A549 (cell line): ENCODE results near the gene RTBDN.

Source experiments
- CTCF ChIP-seq: fragments of >200 bp; sonication (Bioruptor Twin); formaldehyde crosslinking; IDR thresholded peaks from 3 replicates; pipeline ENCODE4 v1.5.1; 2016
- EP300 ChIP-seq, 2 experiments: fragments of >200 bp; sonication (Bioruptor Twin); formaldehyde crosslinking; IDR thresholded peaks; 2 replicates in 1 of 2; 3 replicates in 1 of 2; pipeline ENCODE4 v1.6.1; 2016 to 2017
- HDAC2 ChIP-seq: fragments of 200-600 bp; sonication (generic); IDR thresholded peaks from 2 replicates; pipeline ENCODE4 v1.6.1; 2016
- HOXA7 ChIP-seq: fragments of 250-450 bp; sonication (Bioruptor Pico); IDR thresholded peaks from 2 replicates; pipeline ENCODE4 v1.5.0; 2020; ENCODE audit warnings: mild to moderate bottlenecking, moderate library complexity
- KDM1A ChIP-seq: fragments of 200-600 bp; sonication (generic); IDR thresholded peaks from 2 replicates; pipeline ENCODE4 v1.6.1; 2016; ENCODE audit warnings: low read depth, mild to moderate bottlenecking
- MAFK ChIP-seq: fragments of 450-650 bp; IDR thresholded peaks from 2 replicates; pipeline ENCODE4 v1.6.1; 2014; ENCODE audit not compliant: partially characterized antibody
- NR3C1 ChIP-seq: fragments of >200 bp; sonication (Bioruptor Twin); formaldehyde crosslinking; IDR thresholded peaks from 3 replicates; pipeline ENCODE4 v1.6.1; 2017
- POLR2A ChIP-seq: IDR thresholded peaks from 2 replicates; pipeline ENCODE4 v1.6.1; 2012; ENCODE audit warnings: mild to moderate bottlenecking, low read length
- RAD21 ChIP-seq, 2 experiments: fragments of >200 bp in 1 of 2; sonication (Bioruptor Twin) in 1 of 2; formaldehyde crosslinking in 1 of 2; IDR thresholded peaks in 1 of 2; conservative IDR thresholded peaks in 1 of 2; 2 replicates in 1 of 2; 3 replicates in 1 of 2; pipeline ENCODE4 v1.6.1; 2012 to 2018; ENCODE audit warnings: inconsistent platforms in 1 of 2
- REST ChIP-seq: fragments of 200-600 bp; sonication (generic); IDR thresholded peaks from 2 replicates; pipeline ENCODE4 v1.6.1; 2016; ENCODE audit warnings: antibody characterized with exemption, mild to moderate bottlenecking, moderate library complexity
- RFX5 ChIP-seq: fragments of 450-650 bp; IDR thresholded peaks from 2 replicates; pipeline ENCODE4 v1.7.1; 2014; ENCODE audit warnings: antibody characterized with exemption, mild to moderate bottlenecking, moderate library complexity
- SREBF2 ChIP-seq: fragments of 450-650 bp; IDR thresholded peaks from 2 replicates; pipeline ENCODE4 v1.6.1; 2014; ENCODE audit warnings: mild to moderate bottlenecking, moderate library complexity
- ZSCAN20 ChIP-seq: fragments of 250-450 bp; sonication (Bioruptor Pico); IDR thresholded peaks from 2 replicates; pipeline ENCODE4 v1.8.0; 2022; ENCODE audit warnings: mild to moderate bottlenecking, moderate library complexity

DNA sequence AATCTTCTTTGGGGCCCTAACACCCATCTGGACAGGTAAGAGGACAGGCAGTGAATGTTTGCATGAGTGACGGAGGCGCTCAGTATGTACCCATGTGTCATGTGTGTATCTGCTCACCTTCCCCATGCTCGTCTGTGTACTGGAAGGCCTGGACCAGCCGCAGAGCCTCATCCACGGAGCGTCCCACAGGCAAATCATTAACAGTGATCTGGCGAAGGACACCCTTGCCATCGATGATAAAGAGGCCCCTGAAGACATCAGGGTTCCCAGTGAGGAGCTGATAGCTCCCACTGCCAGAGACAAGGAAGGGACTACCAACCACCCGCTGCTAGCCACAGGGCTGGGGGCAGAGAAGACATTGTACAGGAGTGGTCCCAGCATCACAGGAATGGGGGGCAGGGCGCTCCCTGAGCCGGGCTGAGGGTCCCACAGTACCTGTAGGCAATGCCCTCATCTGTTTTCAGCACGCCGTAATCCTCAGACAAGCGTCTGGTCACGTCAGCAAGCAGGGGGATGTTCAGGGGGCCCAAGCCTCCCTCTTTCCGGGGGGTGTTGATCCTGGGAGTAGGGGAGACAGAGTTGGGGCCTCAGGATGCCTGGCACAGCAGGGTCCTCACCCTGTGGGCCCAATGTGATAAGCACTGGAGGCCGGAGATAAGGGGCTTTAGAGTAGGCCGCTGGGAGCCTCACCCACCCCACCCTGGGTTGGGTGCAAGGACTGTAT lies 34.5 kb downstream of the RTBDN start:
- TF ChIP-seq CTCF (no peak), RAD21 (conservative IDR thresholded peaks at IDR 0.05 in 1 of 2, IDR thresholded peaks at IDR 0.05 in 1 of 2) (no peak), EP300 (IDR thresholded peaks at IDR 0.05) (no peak), SREBF2 (no peak), HDAC2 (no peak), REST (no peak), ZSCAN20 (CRISPR knock-in tag) (no peak), HOXA7 (CRISPR knock-in tag) (no peak), KDM1A (no peak), RFX5 (no peak), MAFK (no peak), NR3C1 (no peak), POLR2A (no peak)
